ENCODE results near the gene EFNA3.

The EFNA3 gene

GRCh38 chr1:155062702-155063411 lies 15.8 kb upstream of the EFNA3 start:
- intact Hi-C loops (cut with DNase I; ENCODE audit: low total_unique reads): loop anchor here (2.0 to 5.0 kb wide), 2 partner anchors 22 to 101 kb away; partner anchors contain the start of gene PYGO2
- Histone ChIP-seq H3K4me1 (peaks cover 0 to 37% (median 28%) of the 10 kb centered on the region in 4 donors), H3K4me3 (peak overlapping the region; percentile 64 to 65), H3K9me3 (no peaks in the 10 kb centered on the region), H3K27me3 (no peaks in the 10 kb centered on the region), H3K27ac (no peak overlapping the region), H3K36me3 (peaks cover under 1 to 50% (median 33%) of the 10 kb centered on the region in 3 donors)
- peak; percentile 51 to 57 for TF ChIP-seq CTCF (IDR thresholded peaks at IDR 0.05)
- no peak for DNase-seq

GRCh38 chr1:155063550-155064110 lies 15.0 kb upstream of the EFNA3 start, which contains the start of gene EFNA4:
Gene EFNA4 (plus strand): TSS chr1:155063740. CDS start chr1:155063824, 84 bp downstream.
- Histone ChIP-seq H3K9me3 (no peaks in the 10 kb centered on the region), H3K36me3 (peaks cover 0 to 47% (median 25%) of the 10 kb centered on the region in 3 donors), H3K4me3 (peak within 1 kb of the TSS; percentile 64 to 65), H3K4me1 (peaks cover 0 to 37% (median 28%) of the 10 kb centered on the region in 4 donors), H3K27me3 (no peaks in the 10 kb centered on the region), H3K27ac (peak within 1 kb of the TSS; percentile 52 to 62)
- peak; percentile 75 to 88 for DNase-seq
- intact Hi-C loops (cut with DNase I; ENCODE audit: low total_unique reads): loop anchor here (2.0 to 5.0 kb wide), 2 partner anchors 21 to 101 kb away; partner anchors contain the start of gene PYGO2
- no peak for TF ChIP-seq CTCF (IDR thresholded peaks at IDR 0.05)

- H3K9me3 ChIP-seq: no peaks in the 10 kb centered on the region
- DNase-seq: no peak
Observed at GRCh38 chr1:155064111-155064831, 14.4 kb upstream of the EFNA3 start.

DNA sequence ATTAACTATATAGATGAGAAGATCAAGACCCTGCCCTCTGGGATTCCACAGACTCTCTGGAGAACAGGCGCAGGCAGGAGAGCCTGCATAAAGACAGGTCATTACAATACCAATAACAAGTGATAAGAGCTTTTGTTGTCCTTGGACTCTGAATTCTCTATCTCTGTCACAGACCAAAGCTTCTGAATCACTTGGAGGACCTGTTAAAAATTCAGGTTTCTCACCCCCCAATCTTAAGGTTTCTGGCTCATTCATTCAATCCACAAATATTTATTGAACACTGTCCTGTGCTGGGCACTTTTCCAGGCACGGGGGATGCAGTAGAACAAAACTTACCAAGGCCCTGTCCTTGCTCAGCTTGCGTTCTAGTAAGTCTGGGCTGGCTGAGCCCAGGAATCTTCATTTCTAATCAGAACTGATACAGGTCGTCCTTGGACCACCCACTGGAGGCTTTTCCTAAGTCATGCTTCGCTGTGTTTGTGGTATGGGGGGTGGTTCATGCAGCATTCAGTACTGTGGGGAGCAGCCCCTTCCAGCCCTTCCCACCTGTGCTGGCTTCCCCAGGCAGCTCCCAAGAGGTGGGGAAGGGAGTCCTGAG lies 13.7 kb upstream of the EFNA3 start:
- no peak for TF ChIP-seq CTCF (IDR thresholded peaks at IDR 0.05)
- Histone ChIP-seq H3K36me3 (peaks cover 0 to 39% (median 12%) of the 10 kb centered on the region in 3 donors), H3K27me3 (no peaks in the 10 kb centered on the region), H3K4me1 (peaks cover 0 to 39% (median 28%) of the 10 kb centered on the region in 4 donors), H3K9me3 (no peaks in the 10 kb centered on the region), H3K27ac (no peak overlapping the region), H3K4me3 (no peak overlapping the region)
- DNase-seq: no peak
- intact Hi-C loops (cut with DNase I; ENCODE audit: low total_unique reads): loop anchor here (5.0 kb wide), 1 partner anchor 103 kb away; the partner anchor contains the start of gene PYGO2

More at GRCh38 chr1:155064111-155064831, 14.4 kb upstream of the EFNA3 start:
- intact Hi-C loops (cut with DNase I; ENCODE audit: low total_unique reads): loop anchor here (5.0 kb wide), 1 partner anchor 102 kb away; the partner anchor contains the start of gene PYGO2
- no peak for TF ChIP-seq CTCF (IDR thresholded peaks at IDR 0.05)
- H3K4me1 ChIP-seq: peaks cover 0 to 37% (median 28%) of the 10 kb centered on the region in 4 donors
- H3K27me3 ChIP-seq: no peaks in the 10 kb centered on the region
- H3K4me3 ChIP-seq: peak overlapping the region; percentile 64 to 65
- H3K36me3 ChIP-seq: peaks cover 0 to 45% (median 19%) of the 10 kb centered on the region in 3 donors
- H3K27ac ChIP-seq: peak overlapping the region; percentile 52 to 62

DNA sequence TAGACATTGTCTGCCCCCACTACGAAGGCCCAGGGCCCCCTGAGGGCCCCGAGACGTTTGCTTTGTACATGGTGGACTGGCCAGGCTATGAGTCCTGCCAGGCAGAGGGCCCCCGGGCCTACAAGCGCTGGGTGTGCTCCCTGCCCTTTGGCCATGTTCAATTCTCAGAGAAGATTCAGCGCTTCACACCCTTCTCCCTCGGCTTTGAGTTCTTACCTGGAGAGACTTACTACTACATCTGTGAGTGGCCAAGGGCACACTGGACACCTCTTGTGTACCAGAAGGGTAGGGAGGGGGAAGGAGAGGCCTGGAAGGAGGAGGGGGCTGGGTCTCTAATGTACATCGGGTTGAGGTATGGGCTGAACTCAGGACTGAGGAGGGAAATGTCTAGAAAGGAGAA lies 11.9 kb upstream of the EFNA3 start:
- H3K36me3 ChIP-seq: peaks cover 0 to 23% (median 0%) of the 10 kb centered on the region in 3 donors
- no peaks in the 10 kb centered on the region for H3K27me3 ChIP-seq
- no peaks in the 10 kb centered on the region for H3K9me3 ChIP-seq
- H3K27ac ChIP-seq: no peak overlapping the region
- no peak for DNase-seq
- intact Hi-C loops (cut with DNase I; ENCODE audit: low total_unique reads): no loop called here
- H3K4me3 ChIP-seq: no peak overlapping the region
- TF ChIP-seq CTCF (IDR thresholded peaks at IDR 0.05): no peak
- peaks cover 0 to 42% (median 35%) of the 10 kb centered on the region in 4 donors for H3K4me1 ChIP-seq
